Liver (tissue), 9 donors: Measurements from ENCODE around the gene TCTA. TPM values are rescaled to one million over a fixed set of nuclear protein-coding genes. Genes with fewer than 3 reads are reported as not detected.
A peak's percentile ranks its signal among the peaks of the same experiment; 100 is the strongest.

Experiments used
- DNase-seq: peaks from one replicate; pipeline ENCODE4 v3.0.0-alpha.2; 2017; ENCODE audit warnings: low spot score
- H3K27ac ChIP-seq, 2 donors: one replicate each; pipeline ENCODE4 v1.7.0; 2013; ENCODE audit warnings: inconsistent platforms in 2 of 2, low read length in 2 of 2, control low read depth in 1 of 2, low read depth in 1 of 2, mild to moderate bottlenecking in 1 of 2
- H3K27me3 ChIP-seq, 4 donors: one replicate each; pipeline versions ENCODE4 v1.6.1 to v1.7.0; 2013; ENCODE audit warnings: low read length in 3 of 4, inconsistent platforms in 1 of 4, mild to moderate bottlenecking in 1 of 4, moderate library complexity in 1 of 4; ENCODE audit not compliant: control insufficient read depth in 4 of 4, insufficient read depth in 4 of 4
- H3K36me3 ChIP-seq, 4 donors: one replicate each; pipeline versions ENCODE4 v1.6.1 to v1.7.0; 2013; ENCODE audit warnings: low read length in 3 of 4, mild to moderate bottlenecking in 3 of 4, low read depth in 1 of 4, moderate library complexity in 1 of 4; ENCODE audit not compliant: control insufficient read depth in 4 of 4, insufficient read depth in 3 of 4
- H3K4me1 ChIP-seq, 4 donors: one replicate each; pipeline versions ENCODE4 v1.6.1 to v1.7.0; 2013; ENCODE audit warnings: low read length in 3 of 4, mild to moderate bottlenecking in 3 of 4, moderate library complexity in 1 of 4; ENCODE audit not compliant: control insufficient read depth in 4 of 4, insufficient read depth in 4 of 4
- H3K4me3 ChIP-seq, 3 donors: one replicate each; pipeline versions ENCODE4 v1.6.1 to v1.7.0; 2013; ENCODE audit warnings: low read length in 3 of 3, control low read depth in 1 of 3, low read depth in 1 of 3, mild to moderate bottlenecking in 1 of 3
- H3K9ac ChIP-seq, 2 donors: one replicate each; pipeline ENCODE4 v1.7.0; 2013; ENCODE audit warnings: low read length in 2 of 2, mild to moderate bottlenecking in 2 of 2, moderate library complexity in 2 of 2, control low read depth in 1 of 2, low read depth in 1 of 2
- H3K9me3 ChIP-seq, 4 donors: one replicate each; pipeline versions ENCODE4 v1.6.1 to v1.7.0; 2013; ENCODE audit warnings: low read length in 3 of 4; ENCODE audit not compliant: control insufficient read depth in 4 of 4
- ATF3 ChIP-seq: IDR thresholded peaks from 2 replicates; pipeline ENCODE4 v1.6.1; 2016; ENCODE audit warnings: antibody characterized with exemption
- EGR1 ChIP-seq, 2 donors: IDR thresholded peaks; 2 replicates each; pipeline ENCODE4 v1.6.1; 2016 to 2018; ENCODE audit warnings: antibody characterized with exemption in 2 of 2, low read depth in 2 of 2
- FOXA1 ChIP-seq: IDR thresholded peaks from 2 replicates; pipeline ENCODE4 v1.6.1; 2016; ENCODE audit warnings: antibody characterized with exemption
- FOXA2 ChIP-seq: IDR thresholded peaks from 2 replicates; pipeline ENCODE4 v1.6.1; 2016; ENCODE audit warnings: antibody characterized with exemption
- GABPA ChIP-seq, 2 donors: IDR thresholded peaks in 1 of 2; conservative IDR thresholded peaks in 1 of 2; 2 replicates each; pipeline ENCODE4 v1.6.1; 2016; ENCODE audit warnings: antibody characterized with exemption in 2 of 2, mild to moderate bottlenecking in 1 of 2, moderate library complexity in 1 of 2
- HNF4A ChIP-seq, 2 donors: conservative IDR thresholded peaks; 2 replicates each; pipeline ENCODE4 v1.6.1; 2016; ENCODE audit warnings: antibody characterized with exemption in 2 of 2, mild to moderate bottlenecking in 2 of 2
- HNF4G ChIP-seq: IDR thresholded peaks from 2 replicates; pipeline ENCODE4 v1.6.1; 2016; ENCODE audit warnings: antibody characterized with exemption
- JUND ChIP-seq, 2 donors: IDR thresholded peaks; 2 replicates each; pipeline ENCODE4 v1.6.1; 2016; ENCODE audit warnings: antibody characterized with exemption in 2 of 2
- MAX ChIP-seq: IDR thresholded peaks from 2 replicates; pipeline ENCODE4 v1.6.1; 2016; ENCODE audit warnings: antibody characterized with exemption
- NR2F2 ChIP-seq: IDR thresholded peaks from 2 replicates; pipeline ENCODE4 v1.6.1; 2016; ENCODE audit warnings: antibody characterized with exemption
- RAD21 ChIP-seq, 2 donors: IDR thresholded peaks; 2 replicates each; pipeline ENCODE4 v1.6.1; 2016; ENCODE audit warnings: antibody characterized with exemption in 2 of 2, mild to moderate bottlenecking in 2 of 2
- REST ChIP-seq: IDR thresholded peaks from 2 replicates; pipeline ENCODE4 v1.6.1; 2016; ENCODE audit warnings: antibody characterized with exemption, mild to moderate bottlenecking
- RXRA ChIP-seq, 2 donors: IDR thresholded peaks; 2 replicates each; pipeline ENCODE4 v1.6.1; 2017 to 2018; ENCODE audit warnings: antibody characterized with exemption in 2 of 2, mild to moderate bottlenecking in 1 of 2
- SP1 ChIP-seq: IDR thresholded peaks from 2 replicates; pipeline ENCODE4 v1.6.1; 2018; ENCODE audit warnings: antibody characterized with exemption, mild to moderate bottlenecking
- TAF1 ChIP-seq: conservative IDR thresholded peaks from 2 replicates; pipeline ENCODE4 v1.6.1; 2016; ENCODE audit warnings: antibody characterized with exemption, mild to moderate bottlenecking
- YY1 ChIP-seq: IDR thresholded peaks from 2 replicates; pipeline ENCODE4 v1.6.1; 2016; ENCODE audit warnings: antibody characterized with exemption, mild to moderate bottlenecking
- ZBTB33 ChIP-seq: IDR thresholded peaks from 2 replicates; pipeline ENCODE4 v1.6.1; 2016; ENCODE audit warnings: antibody characterized with exemption
- WGBS: extraction: QIAGEN DNeasy Blood & Tissue Kit; methylation state at CpG from one replicate; pipeline ENCODE4 v1.1.7; 2013; 5-methylcytosine and 5-hydroxymethylcytosine counted together
- polyA plus RNA-seq, 2 donors: library from polyadenylated mRNA; stranded (reverse) in 1 of 2; unstranded in 1 of 2; fragments of 200-250 nt in 1 of 2; fragments of >200 nt in 1 of 2; fragmentation: Nextera tagmentation in 1 of 2; extraction: Ambion mirVana in 1 of 2; gene quantifications; one replicate each; pipeline versions ENCODE4 v1.2.1 to v1.2.3, GENCODE V29; 2013 to 2015
- total RNA-seq, 2 donors: library from RNA; depleted of rRNA; stranded (reverse); fragments of >200 nt; gene quantifications; one replicate each; pipeline ENCODE4 v1.2.3, GENCODE V29; 2014
- donor health status: healthy.
- donor health status: healthy.
- donor health status: healthy.
- donor health status: healthy.
- donor health status: healthy.

The TCTA gene
- total and polyA plus RNA-seq, 4 donors = 13.6 to 28.2 (median 24.6) TPM

GRCh38 chr3:49462222-49462621 lies 50.0 kb downstream of the TCTA start:
- Histone ChIP-seq H3K4me1 (no peaks in the 10 kb centered on the region), H3K27ac (no peak overlapping the region), H3K9ac (no peak overlapping the region), H3K9me3 (no peaks in the 10 kb centered on the region), H3K27me3 (no peaks in the 10 kb centered on the region), H3K4me3 (no peak overlapping the region), H3K36me3 (no peaks in the 10 kb centered on the region)
- no peak for DNase-seq
- TF ChIP-seq YY1 = no peak
- TF ChIP-seq EGR1 (IDR thresholded peaks at IDR 0.05; ENCODE audit: low read depth in 2 of 2) = no peak
- no peak for TF ChIP-seq FOXA1
- TF ChIP-seq HNF4A (conservative IDR thresholded peaks at IDR 0.05) = no peak
- TF ChIP-seq ZBTB33 = no peak
- TF ChIP-seq TAF1 = no peak
- no peak for TF ChIP-seq GABPA (IDR thresholded peaks at IDR 0.05 in 1 of 2, conservative IDR thresholded peaks at IDR 0.05 in 1 of 2)
- no peak for TF ChIP-seq SP1
- no peak for TF ChIP-seq REST
- no peak for TF ChIP-seq NR2F2
- TF ChIP-seq ATF3 = no peak
- TF ChIP-seq JUND (IDR thresholded peaks at IDR 0.05) = no peak
- WGBS = 89% methylated on average over 3 of the region's 3 CpGs

GRCh38 chr3:49465270-49466034 lies 53.2 kb downstream of the TCTA start:
- Histone ChIP-seq H3K4me1 (peaks cover 4 to 12% (median 9%) of the 10 kb centered on the region in 4 donors), H3K4me3 (no peak overlapping the region), H3K27ac (peak overlapping the region in 1 of 2 donors; percentile 22), H3K36me3 (no peaks in the 10 kb centered on the region), H3K9me3 (no peaks in the 10 kb centered on the region), H3K9ac (no peak overlapping the region), H3K27me3 (no peaks in the 10 kb centered on the region)
- no peak for DNase-seq
- WGBS = 87% methylated on average over 18 of the region's 18 CpGs
- TF ChIP-seq RAD21 (IDR thresholded peaks at IDR 0.05) (no peak), REST (no peak), TAF1 (no peak), MAX (no peak), FOXA2 (no peak), SP1 (no peak), NR2F2 (no peak), HNF4G (no peak), GABPA (IDR thresholded peaks at IDR 0.05 in 1 of 2, conservative IDR thresholded peaks at IDR 0.05 in 1 of 2) (no peak), ZBTB33 (no peak), RXRA (IDR thresholded peaks at IDR 0.05) (no peak), YY1 (no peak), HNF4A (conservative IDR thresholded peaks at IDR 0.05) (no peak), ATF3 (no peak), FOXA1 (no peak), JUND (IDR thresholded peaks at IDR 0.05) (no peak), EGR1 (IDR thresholded peaks at IDR 0.05; ENCODE audit: low read depth in 2 of 2) (no peak)
